Lower leg skin (tissue), 4 donors: ENCODE measurements around the gene DOCK7. TPM values are rescaled to one million over a fixed set of nuclear protein-coding genes. Genes with fewer than 3 reads are reported as not detected.
A peak's percentile ranks its signal among the peaks of the same experiment; 100 is the strongest.

ENCODE experiments used
- DNase-seq, 2 donors: peaks; one replicate each; pipeline ENCODE4 v3.0.0-alpha.2; 2019; ENCODE audit warnings: low spot score in 2 of 2
- H3K4me3 ChIP-seq: fragments of 200-600 bp; sonication (generic); 2 replicates; pipeline ENCODE4 v1.5.1; 2017; ENCODE audit warnings: mild to moderate bottlenecking, low read depth; ENCODE audit not compliant: poor library complexity, severe bottlenecking
- POLR2A ChIP-seq, 2 donors: fragments of 450-650 bp; IDR thresholded peaks; one replicate each; pipeline ENCODE4 v1.6.1; 2016 to 2017; ENCODE audit warnings: antibody characterized with exemption in 2 of 2, mild to moderate bottlenecking in 1 of 2, moderate library complexity in 1 of 2
- WGBS, 2 donors: methylation state at CpG; one replicate each; pipeline ENCODE4 v1.1.5; 2018; 5-methylcytosine and 5-hydroxymethylcytosine counted together
- intact Hi-C: fragments of 100-400 bp; cut with DNase I; formaldehyde crosslinking; loops from one replicate; pipeline ENCODE4 v1.15.0; 2023; ENCODE audit warnings: low total_unique reads
- total RNA-seq, 4 donors: library from RNA; depleted of rRNA; stranded (reverse); fragments of >200 nt; gene quantifications; one replicate each; pipeline ENCODE4 v1.1.0, GENCODE V29; 2016
- TF ChIP-seq, protein P1 (sequence below), 3 donors: fragments of 450-650 bp; IDR thresholded peaks; one replicate each; pipeline ENCODE4 v1.5.1; 2016; ENCODE audit warnings: antibody characterized with exemption in 3 of 3, mild to moderate bottlenecking in 3 of 3, moderate library complexity in 2 of 3

DOCK7 gene
- total RNA-seq, 4 donors from 2014 or later, result 27.0 to 67.5 (median 29.4) TPM

GRCh38 chr1:62637392-62638105 is 50.6 kb downstream of the DOCK7 start:
- no peak overlapping the region for H3K4me3 ChIP-seq
- 91% methylated on average over 6 of the region's 6 CpGs for WGBS, 2 donors
- intact Hi-C loops, result no loop called here
- DNase-seq, result no peak
- TF ChIP-seq POLR2A (IDR thresholded peaks at IDR 0.05), result no peak
- TF ChIP-seq, protein P1, sequence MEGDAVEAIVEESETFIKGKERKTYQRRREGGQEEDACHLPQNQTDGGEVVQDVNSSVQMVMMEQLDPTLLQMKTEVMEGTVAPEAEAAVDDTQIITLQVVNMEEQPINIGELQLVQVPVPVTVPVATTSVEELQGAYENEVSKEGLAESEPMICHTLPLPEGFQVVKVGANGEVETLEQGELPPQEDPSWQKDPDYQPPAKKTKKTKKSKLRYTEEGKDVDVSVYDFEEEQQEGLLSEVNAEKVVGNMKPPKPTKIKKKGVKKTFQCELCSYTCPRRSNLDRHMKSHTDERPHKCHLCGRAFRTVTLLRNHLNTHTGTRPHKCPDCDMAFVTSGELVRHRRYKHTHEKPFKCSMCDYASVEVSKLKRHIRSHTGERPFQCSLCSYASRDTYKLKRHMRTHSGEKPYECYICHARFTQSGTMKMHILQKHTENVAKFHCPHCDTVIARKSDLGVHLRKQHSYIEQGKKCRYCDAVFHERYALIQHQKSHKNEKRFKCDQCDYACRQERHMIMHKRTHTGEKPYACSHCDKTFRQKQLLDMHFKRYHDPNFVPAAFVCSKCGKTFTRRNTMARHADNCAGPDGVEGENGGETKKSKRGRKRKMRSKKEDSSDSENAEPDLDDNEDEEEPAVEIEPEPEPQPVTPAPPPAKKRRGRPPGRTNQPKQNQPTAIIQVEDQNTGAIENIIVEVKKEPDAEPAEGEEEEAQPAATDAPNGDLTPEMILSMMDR (IDR thresholded peaks at IDR 0.05), result no peak

- WGBS, 2 donors, result 86 to 97% methylated on average over 1 of the region's 1 CpG
- DNase-seq, result no peak
- intact Hi-C loops, result no loop called here
- H3K4me3 ChIP-seq, result no peak overlapping the region
- TF ChIP-seq POLR2A (IDR thresholded peaks at IDR 0.05), result no peak
- TF ChIP-seq, protein P1 (IDR thresholded peaks at IDR 0.05), result no peak
Observed at GRCh38 chr1:62628506-62628905, 59.7 kb downstream of the DOCK7 start.

DNA sequence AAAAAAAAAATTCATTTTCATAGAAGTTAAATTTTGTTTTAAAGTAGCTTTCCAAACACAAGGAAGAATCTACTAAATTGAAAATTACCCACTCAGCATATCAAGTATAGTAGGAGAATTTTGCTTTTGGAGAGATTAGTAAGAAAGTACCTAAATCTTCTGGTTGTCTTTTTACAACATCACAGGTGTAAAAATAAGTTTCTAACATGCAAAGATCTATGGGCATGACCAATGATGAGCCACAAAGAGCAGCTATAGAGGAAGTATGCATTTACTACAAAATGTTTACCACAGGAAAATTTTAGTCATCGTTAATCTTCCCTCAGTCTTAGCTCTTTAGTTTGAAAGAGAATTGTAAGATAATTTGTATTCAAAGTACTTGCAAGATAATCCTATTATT is 62.8 kb downstream of the DOCK7 start:
- no peak for DNase-seq
- intact Hi-C loops, result no loop called here
- WGBS, 2 donors, result 81 to 87% methylated on average over 1 of the region's 1 CpG
- H3K4me3 ChIP-seq, result no peak overlapping the region
- no peak for TF ChIP-seq POLR2A (IDR thresholded peaks at IDR 0.05)
- TF ChIP-seq, protein P1 (IDR thresholded peaks at IDR 0.05), result no peak

DNA sequence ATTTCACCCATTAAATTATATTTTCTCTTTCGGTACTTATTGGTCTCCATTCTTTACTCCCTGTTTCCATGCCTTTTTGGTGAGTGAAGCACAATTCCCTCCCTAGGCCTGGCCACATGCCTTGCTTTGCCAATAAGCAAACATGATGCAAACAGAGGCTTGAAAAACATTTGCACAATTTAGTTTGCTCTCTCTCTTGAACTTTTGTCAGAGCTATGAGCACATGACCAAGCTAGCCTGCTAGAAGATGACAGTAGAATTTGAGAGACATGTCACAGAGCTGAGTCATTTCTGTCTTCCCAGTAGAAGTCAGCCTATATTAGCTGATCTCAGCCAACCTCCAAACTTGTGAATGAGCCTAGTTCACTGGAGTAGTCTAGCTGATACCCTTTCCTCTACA is 66.3 kb downstream of the DOCK7 start:
- no peak overlapping the region for H3K4me3 ChIP-seq
- peak in 1 of 2 donors; percentile 25 for DNase-seq
- intact Hi-C loops, result no loop called here
- 95% methylated on average over 1 of the region's 1 CpG for WGBS, 2 donors
- TF ChIP-seq POLR2A (IDR thresholded peaks at IDR 0.05), result no peak
- TF ChIP-seq, protein P1 (IDR thresholded peaks at IDR 0.05), result no peak

- H3K4me3 ChIP-seq, result no peak overlapping the region
- DNase-seq, result no peak
- TF ChIP-seq, protein P1 (IDR thresholded peaks at IDR 0.05), result no peak
- no peak for TF ChIP-seq POLR2A (IDR thresholded peaks at IDR 0.05)
- intact Hi-C loops, result no loop called here
- 91 to 94% methylated on average over 1 of the region's 1 CpG for WGBS, 2 donors
Observed at GRCh38 chr1:62613890-62614289, 74.3 kb downstream of the DOCK7 start.

DNA sequence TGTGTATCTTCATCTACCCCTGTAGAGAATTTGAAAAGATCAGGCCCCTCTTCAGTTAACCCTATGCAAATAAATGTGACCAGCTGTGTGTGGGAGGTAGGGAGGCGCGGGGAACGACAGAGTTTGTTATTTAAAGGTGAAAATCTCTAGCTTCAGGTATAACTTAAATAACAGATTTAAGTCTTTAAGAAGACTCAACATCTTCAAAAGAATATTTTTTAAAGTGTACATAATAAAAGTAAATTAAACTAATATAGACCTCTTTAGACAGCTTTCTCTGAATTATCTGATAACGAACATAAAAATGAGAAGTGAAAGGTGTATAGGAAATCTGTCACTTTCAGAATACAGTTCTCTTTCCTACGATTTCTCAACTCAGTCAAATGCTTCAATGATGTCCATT is 74.9 kb downstream of the DOCK7 start:
- H3K4me3 ChIP-seq, result no peak overlapping the region
- TF ChIP-seq, protein P1 (IDR thresholded peaks at IDR 0.05), result no peak
- intact Hi-C loops, result no loop called here
- DNase-seq, result no peak
- 89% methylated on average over 5 of the region's 5 CpGs for WGBS, 2 donors
